Astrocyte (in vitro differentiated cells and primary cell): ENCODE measurements around the gene LMAN1L.

Source experiments
- CTCF ChIP-seq: IDR thresholded peaks from 2 replicates; pipeline ENCODE4 v1.5.1; 2011; ENCODE audit warnings: low read depth, mild to moderate bottlenecking, inconsistent platforms, low read length, moderate library complexity; ENCODE audit not compliant: insufficient read depth
- EZH2 ChIP-seq: IDR thresholded peaks from 2 replicates; pipeline ENCODE4 v1.6.1; 2012; ENCODE audit warnings: mild to moderate bottlenecking, low read length, inconsistent platforms; ENCODE audit not compliant: insufficient read depth

- TF ChIP-seq CTCF, result no peak
- TF ChIP-seq EZH2, result no peak
Measured at GRCh38 chr15:74831813-74832495, 19.3 kb downstream of the LMAN1L start.
